HG02852 (cell line): ENCODE measurements around the gene COL5A2.

Source experiments
- ATAC-seq: cut with Tn5 transposase; IDR thresholded peaks from one replicate; pipeline ENCODE4 v1.9.1; 2021; ENCODE audit warnings: mild to moderate bottlenecking, moderate library complexity; ENCODE audit not compliant: unreplicated experiment

The COL5A2 gene

DNA sequence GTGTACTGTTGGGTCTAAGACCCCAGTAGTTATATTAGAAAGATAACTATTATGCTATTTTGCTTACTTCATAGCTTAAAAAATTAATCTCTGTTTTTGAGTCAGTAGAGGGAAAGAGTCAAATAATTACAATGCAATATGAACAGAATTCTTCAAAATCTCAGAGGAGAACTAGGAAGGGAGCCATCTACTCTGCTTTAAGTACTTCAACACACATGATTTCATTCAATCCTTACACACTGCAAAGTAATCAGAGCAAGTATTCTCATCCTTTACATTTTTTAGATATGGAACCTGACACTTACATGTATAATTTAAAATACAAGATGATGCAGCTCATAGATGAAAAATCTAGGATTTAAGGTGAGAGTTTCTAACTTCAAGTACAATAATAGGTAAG lies 27.7 kb downstream of the COL5A2 start:
- ATAC-seq, result no peak

DNA sequence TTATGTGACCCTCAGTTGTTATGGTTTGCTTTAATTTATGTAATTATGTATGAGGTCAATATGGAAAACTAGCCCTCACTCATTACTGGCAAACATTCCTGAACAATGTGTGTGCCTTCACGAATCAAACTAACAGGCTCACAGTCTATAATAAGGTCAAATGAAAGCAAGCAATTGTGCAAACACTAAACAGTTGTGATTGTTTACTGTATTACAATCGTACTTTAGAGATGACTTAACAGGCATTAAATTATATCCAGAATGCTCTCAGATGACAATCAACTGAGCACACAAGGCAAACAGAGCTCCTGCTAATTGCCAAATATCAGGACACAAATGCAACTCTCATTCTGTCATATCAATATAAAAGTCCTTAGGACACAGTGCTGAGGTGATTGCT lies 29.5 kb downstream of the COL5A2 start:
- ATAC-seq, result no peak

DNA sequence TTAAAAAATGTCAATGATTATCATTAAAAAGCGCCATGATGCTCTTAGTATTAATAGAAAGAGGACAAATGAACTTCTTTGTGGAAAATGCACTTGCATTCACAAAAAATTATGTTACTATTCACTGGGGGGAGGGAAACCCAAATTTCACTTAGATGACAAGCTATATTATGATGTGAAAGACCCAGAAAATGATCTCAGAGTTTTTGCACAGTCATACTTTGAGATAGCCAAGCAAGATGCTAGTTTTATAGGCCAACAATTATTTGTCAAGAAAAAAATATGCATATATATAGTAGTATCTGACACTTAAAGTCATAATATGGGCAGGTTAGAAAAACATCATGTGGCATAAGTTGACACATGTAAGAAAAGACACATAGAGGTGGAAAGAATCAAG lies 31.6 kb downstream of the COL5A2 start:
- ATAC-seq, result no peak

DNA sequence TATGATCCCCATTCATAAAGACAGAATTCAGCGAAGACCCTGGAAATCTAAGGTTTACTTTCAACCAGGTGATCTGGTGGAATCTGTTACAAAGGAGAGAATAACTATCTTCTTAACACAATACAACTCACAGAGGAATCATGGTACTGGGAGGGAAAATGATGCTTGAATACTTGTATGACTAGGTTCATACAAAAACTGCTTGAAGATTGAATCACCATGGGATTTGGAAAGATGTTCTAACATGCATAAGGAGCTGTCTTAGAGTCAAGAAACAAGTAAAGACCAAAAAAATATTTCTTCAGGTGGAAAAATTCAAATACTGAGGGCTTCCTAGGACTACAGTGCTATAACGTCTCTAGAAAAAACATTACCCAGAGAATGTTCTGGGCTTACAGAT lies 32.2 kb downstream of the COL5A2 start:
- ATAC-seq, result no peak

DNA sequence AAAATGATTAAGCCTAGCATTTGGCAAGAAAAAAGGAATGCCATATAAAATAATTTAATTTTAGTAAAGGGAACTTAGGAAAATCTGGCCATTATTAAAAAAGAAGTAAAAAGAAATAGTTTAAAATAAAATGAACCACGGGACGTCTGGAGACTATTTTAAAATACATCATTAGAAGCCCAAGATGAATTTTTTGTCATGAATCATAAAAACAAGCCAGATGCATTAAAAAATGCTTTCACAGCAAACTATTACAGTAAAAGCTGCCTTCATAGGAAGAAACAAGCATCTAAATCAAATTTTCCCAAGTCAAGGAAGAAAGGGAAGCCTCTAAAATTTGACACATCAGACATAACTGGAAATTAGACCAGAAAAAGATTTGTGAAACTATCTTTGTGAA lies 33.0 kb downstream of the COL5A2 start:
- no peak for ATAC-seq

DNA sequence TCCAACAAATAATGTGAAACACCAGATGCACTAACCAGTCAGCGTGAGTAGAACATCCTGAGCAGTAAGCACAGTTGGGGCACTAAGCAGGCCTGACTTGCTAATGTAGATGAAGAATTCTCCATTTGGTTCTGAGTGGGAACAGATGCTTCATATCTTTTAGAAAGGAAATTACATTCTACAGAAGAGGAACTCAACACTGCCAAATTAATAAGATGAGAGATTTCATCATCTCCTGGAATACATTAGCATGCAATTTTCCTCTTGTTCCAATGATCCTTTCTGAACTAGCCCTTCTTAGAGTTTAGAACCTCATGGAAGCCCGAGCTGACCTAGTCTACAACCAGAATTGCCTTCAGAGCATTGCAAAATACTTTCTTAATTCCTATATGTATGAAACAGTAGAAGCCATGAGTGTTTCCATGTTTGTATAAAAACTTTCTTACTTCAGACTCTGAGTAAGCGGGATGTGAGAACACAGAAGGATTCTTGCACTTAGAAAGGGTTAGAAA lies 34.8 kb downstream of the COL5A2 start:
- no peak for ATAC-seq

DNA sequence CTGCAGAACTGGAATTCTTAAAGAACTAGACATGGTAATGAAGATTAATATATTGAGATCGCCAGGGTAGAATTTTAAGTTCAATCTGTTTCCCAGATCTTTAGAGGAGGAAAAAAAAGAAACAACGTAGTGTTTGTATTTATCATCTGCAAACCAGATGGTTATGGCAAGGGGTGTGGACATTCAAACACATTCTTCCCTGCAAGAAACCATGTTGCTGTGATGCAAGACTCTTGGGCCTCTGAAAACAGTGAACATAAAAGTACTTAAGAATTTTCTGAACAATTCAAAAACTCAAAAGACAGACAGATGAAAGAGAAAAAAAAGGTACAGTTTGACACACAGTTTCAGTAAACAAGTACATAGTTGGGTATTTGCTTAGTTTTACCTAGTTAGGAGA lies 35.6 kb downstream of the COL5A2 start:
- ATAC-seq, result no peak

DNA sequence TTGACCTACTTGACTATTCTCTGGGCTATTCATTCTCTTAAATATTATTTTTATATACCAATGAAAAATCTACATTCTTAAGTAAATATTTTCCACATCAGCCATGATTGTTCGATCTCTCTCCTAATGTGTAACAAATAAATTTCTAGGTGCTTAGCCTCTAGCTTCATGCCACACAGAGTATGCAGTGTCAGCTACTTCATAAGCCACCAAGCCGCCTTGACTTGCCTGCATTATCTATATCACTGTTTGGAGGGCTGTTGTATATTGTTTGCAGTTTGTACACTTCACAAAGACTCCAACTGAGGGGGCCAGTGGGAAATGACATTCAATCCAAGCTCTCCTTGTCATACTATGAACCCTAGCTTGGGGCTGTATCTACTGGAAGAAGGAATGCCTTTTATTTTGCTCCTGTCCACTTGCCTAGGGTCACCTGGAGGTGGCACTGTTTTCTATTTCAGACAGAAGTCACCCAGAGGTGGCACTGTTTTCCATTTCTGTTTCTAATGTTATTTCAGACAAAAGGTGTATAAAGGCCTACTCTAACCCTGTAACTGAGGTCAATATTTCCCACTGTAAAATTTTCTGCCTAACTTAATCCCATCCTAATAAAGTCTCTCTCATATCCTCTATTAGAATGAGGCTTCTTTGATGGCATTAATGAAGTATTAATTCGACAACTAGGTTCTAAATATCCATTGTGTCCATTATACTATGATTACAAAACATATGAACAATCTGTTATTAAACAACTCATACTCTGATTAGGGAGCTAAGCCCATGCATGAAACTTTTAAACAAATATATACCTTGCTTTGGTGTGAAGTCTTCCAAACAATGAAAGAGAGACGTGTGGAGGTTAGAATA lies 36.4 kb downstream of the COL5A2 start:
- ATAC-seq, result peak; percentile 97

DNA sequence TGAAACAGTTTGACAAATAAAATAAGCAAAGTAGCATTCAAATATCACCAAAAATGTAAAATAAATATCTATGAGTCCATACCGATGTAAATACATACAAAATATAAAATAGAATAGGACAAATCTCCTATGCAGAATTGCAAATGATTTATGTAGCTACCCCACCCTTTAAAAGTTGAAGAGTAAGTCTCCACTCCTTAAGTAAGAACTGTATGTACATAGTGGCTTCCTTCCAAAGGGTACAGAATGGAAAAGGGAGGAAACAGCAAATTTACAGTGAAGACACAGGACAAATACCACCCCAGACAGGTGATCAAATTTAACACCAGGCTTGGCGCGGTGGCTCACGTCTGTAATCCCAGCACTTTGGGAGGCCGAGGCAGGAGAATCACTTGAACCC lies 40.8 kb downstream of the COL5A2 start:
- ATAC-seq, result no peak

DNA sequence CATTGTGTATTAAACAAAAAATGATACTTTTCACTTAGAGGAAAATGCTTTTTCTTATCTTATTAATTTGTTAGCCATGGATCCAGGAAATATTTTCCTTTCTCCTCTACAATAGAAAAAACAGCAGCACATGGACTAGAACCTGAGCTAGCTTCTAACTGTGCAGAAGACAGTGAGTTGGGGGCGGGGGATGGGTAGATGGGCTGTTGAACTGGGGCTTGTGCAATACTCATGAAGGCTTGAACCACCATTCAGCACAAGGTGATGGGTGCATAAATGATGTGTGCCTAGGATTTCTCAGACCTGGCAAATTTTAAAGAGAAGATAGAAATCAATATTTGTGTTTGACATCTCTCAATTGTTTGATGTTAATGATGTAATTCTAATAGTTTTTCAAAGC lies 42.0 kb downstream of the COL5A2 start:
- ATAC-seq, result no peak

DNA sequence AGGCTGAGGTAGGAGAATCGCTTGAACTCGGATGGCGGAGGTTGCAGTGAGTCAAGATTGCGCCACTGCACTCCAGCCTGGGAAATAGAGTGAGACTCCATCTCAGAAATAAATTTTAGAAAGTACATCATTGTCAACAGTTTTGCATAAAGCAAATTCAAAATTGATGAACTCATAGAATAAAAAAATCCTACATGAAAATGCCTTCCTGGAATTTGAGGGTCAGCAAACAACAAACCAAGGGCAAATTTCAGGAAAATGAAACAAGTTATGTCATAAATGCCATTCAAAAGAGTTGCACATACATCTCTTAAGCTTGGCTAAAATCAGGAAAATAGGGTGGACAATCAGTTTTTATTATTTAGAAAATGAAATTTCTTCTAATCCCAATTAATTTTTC lies 45.1 kb downstream of the COL5A2 start:
- no peak for ATAC-seq

DNA sequence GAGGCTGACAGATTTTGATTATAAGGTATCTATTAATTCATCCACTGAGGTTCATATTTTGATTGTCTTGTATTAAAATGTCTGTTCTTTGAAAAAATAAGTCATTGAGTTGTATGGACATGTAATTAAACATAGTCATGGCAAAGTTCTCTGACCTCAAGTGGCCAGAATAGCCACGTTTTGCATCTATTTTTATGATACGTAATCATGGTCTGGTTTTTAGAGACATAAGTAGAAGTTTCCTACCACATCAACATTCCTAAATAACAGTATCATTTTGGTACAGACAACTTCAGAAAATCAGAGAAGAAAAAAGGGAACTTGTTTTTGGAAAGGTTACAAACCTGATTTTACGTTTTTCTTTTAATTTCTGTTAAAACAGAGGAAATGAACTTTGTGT lies 47.6 kb downstream of the COL5A2 start:
- no peak for ATAC-seq

DNA sequence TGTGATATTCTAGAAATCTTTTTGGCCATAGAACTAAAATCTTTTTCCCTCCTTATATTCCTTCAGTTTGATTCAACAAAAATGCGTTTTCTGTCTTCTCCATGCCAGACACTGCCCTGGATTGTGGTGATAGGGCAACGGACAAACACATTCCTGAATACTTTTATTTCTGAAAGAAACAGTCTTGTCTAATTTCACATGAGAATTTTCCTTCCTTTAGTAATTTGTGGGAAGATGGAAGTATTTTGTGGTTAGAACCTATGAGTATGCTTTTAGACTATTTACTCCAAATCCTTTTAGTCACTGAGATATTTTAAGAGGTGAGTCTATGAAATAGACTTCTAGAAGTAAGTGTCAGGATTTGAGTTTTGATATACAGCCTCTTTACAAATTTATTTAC lies 49.6 kb downstream of the COL5A2 start:
- no peak for ATAC-seq

DNA sequence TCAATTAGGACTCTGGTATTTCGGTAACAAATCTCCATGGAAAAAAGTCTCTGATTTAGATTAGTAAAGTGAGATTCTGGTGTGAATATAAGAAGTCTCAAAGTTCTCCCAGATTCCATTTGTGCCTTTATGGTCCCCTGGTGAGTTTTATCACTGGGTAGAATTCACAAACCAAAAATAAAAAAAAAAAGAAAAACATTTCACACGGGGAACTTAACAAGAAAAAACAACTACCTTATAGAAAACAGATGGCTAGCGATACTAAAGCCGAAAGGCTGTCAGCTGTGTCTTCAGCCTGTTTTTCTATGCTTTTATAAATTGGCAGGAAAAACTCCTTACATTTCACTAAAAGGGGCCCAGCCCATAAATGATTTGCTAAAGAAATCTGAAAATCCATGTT lies 50.6 kb downstream of the COL5A2 start:
- no peak for ATAC-seq

DNA sequence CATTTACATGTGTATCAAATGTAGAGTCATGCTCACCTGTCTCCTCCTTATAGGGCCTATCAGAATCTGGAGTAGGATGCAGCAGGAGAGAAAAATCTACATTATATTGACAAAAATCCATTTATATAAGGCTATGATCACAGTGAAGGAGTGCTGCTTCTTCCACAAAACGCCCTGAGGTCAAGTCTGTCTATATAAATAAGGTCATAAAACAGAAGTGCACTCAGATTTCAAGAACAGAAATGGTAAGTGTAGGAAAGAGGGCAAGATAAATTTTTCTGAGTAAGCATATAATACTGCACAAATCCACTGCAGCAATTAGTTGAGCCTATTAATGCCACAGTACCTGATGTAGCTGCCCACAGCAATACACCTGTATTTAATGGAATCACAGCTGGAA lies 51.8 kb downstream of the COL5A2 start:
- no peak for ATAC-seq

DNA sequence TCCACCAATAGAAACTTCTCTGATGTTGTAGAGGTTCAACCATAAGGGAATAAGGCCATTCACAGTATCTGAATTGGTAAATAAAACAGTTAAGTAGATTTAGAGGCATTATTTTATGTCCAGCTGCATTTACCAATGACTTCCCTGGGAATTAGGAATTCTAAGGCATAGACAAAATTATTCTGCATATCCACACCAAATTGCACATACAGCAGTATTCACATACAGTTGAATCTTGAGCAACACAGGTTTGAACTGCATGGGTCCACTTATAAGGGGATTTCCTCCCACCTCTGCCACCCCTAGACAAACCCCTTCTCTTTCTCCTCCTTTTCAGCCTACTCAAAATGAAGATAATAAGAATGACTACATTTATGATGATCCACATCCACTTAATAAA lies 54.4 kb downstream of the COL5A2 start:
- no peak for ATAC-seq

DNA sequence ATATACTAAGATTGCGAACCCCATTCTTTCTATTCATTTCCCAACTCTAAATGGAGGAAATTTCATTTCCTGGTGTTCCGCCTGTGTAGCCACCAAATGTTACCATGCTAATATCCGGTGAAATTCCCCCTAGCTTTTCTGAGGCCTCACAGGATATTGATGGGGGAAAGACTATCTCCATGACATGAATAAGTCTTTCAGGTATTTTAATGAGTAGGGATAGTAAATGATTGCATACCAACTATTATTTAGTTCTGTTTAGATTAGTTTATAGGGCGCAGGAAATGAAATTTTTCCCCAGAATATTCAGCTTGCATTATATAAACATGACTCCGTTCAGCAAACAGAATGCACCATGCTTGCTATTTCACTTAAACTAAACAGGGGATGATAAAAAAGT lies 55.4 kb downstream of the COL5A2 start:
- no peak for ATAC-seq

DNA sequence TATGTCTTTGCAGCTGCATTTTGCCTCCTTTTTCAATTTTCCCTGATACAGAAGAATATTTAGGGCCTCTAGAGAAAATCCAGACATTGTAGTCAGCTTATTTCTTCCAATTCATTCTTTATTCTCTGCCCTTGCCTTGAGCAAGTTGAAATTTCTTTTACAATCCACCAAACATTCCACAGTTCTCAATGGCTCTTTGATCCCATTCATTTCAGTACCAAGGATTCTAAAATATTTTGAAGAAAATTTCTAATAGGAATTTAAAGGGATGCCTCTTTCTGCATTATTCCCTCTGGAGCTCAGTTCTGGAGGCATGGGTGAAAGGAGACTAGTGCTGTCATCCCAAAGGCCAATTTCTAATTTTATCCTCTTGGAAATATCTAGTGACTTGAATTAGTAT lies 61.2 kb downstream of the COL5A2 start:
- no peak for ATAC-seq

DNA sequence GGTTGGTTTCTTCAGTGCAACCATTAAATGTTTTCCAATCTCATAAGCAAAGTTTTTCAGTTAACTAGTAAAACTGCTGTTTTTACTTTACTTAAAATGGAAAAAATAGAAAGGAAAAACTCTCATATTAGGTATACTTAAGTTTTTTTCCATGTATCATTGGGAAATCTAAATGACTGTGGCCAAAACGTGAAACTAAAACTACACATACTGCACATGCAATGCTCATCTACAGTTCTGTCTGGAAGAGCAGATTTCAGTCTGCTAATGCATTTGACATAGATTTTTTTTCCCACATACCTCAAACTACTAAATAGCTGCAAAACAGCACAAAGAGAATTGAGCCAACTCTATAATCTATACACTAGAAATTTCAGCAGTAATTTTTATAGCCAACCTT lies 62.6 kb downstream of the COL5A2 start:
- ATAC-seq, result no peak

DNA sequence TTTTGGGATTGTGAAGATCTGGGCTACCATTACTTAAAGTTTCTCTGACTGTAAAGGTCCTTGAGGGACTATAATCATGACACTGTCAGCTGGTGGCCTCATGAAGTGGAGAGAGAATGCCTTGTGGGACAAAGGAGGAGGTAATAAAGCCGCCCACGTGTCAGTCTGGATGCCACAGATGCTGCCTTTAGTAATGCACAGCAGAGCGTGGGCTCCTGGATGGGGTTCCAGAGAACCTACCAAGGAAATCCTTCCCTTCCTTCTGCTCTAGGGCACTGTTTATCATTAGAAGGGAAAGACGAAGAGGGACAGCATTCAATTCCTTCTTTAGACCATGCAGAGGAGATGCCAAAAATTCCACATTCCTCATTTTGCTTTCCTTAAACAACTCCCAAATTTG lies 63.5 kb downstream of the COL5A2 start:
- ATAC-seq, result no peak

DNA sequence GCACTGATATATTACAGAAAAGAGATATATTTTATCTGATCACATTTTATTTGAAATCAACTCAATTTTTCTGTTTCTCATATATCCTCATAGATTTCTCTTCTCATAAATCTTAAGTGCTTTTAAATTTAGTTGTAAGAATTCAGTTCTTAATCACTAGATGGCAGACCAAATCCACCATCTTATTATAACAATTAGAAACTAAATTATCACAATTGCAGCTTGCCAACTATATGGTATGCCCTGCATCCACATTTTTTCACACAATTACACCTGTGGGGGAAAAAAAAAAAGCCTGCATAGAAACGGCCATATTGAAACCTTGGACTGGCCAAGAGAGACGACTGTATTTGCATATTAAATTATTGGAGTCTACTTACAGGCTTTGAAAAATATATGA lies 64.4 kb downstream of the COL5A2 start:
- no peak for ATAC-seq

DNA sequence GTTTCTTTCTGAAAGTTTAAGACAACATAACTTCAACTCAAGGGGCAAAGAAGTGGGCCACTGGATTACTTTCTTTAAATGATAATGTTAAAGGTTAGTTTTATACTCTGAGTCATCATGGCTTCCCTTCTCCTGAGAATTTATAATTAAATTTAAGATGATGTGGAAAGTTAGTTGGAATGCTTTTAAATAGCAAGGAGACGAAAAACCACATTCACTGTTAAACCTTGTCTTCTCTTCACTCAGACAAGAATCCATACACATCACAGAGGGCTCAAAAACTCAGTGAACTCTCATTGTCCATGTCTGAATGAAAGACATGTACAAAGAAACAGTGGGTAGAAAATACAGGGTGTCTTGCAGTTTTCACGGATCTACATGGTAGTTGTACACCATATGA lies 65.6 kb downstream of the COL5A2 start:
- ATAC-seq, result no peak
